CMK (cell line): ENCODE results near the gene ZSCAN29.
"Not testable (repeated sequence)": the region's sequence is repeated elsewhere in the genome, so short reads cannot be mapped to it uniquely, and the experiment has no call there.

Experiments used
- DNase-seq: peaks from one replicate; pipeline ENCODE4 v3.0.0-alpha.2; 2010; ENCODE audit warnings: low read depth

Gene ZSCAN29

DNA sequence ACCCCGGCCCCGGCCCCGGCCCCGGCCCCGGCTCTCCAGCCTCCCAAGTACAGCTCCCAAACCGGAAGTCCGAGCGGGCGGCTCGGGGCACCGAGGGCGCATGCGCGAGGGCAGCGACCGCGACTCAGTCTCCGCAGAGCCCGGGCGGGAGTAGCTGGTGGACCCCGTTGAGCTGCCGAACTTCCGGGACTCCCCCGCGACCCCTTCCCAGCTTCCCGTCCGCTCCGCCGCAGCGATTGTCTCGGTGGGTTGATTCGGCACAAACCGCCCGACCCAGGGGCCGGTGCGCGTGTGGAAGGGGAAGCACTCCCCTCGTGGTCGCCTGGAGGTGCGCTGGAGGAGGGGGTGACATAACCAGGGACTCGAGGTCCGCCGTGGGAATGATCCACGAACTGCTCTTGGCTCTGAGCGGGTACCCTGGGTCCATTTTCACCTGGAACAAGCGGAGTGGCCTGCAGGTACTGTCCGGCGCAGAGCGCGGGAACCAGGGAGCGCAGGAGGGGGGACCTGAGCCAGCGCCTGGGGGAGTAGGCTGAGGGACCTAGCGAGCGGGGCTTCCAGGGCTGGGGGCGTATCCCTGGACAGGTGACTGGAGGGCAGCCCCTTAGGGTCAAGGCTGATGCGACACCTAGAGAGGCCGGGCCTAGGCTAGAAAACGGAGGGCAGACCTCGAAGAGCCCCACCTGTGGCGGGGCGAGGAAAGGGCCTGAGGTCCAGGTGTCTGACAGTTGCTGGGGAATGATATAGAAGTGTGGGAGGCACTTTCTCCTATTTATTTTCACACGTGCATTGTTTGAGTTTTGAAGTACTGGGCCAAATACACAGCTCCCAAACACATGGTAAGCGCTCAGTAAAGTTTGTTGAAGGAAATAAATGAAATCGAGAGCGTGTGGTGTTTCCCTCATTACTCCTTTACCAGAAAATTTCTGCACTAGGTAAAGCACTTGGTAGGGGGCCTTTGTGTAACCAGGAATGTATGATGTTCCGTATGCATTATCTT, at the start of gene ZSCAN29, which contains the start of gene TUBGCP4:
ZSCAN29 (minus strand) TSS at position 69 of the 1,000 bp plus-strand sequence. CDS start 1,130 bp downstream, outside the sequence.
TUBGCP4 (plus strand) TSS at position 127 of the 1,000 bp plus-strand sequence; CDS start at position 381, 254 bp downstream.
- peak; percentile 77 for DNase-seq

DNA sequence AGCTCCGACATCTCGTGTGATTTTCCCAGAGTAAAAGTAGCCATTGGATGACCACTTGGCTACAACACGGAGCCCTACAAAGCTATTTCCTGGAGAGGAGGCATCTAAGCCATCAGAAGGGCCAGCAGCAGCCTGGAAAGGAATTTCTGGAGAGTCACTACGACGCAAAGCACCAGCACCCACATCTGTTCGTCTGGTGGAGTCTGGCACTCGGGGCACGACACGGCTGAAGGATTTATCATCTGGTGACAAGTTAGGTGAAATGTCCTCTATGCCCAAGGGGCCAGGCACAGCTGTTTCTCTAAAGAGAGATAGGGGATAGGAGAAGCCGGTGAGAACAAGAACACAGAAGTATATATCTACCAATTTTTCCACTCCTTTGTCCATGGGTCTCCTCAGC, 49.6 kb upstream of the ZSCAN29 start:
- DNase-seq, result no peak

DNA sequence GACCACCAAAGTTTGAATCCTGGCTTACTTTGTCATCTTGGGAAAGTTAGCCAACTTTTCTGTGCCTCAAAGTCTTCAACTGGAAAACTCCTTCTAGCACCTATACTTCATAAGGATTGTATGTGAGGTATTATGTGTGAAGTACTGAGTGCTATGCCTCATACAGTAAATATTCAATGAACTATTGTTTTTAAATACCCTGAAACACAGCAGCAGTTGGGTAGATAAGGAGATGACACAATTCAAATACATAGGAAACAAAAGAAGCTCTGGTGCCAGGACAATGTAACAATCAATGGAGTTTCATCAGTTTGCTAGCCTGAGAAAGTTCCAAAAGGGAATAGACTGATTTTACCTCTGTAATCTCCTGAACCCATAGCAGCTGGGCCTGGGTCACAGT, 43.4 kb upstream of the ZSCAN29 start:
- no peak for DNase-seq

DNA sequence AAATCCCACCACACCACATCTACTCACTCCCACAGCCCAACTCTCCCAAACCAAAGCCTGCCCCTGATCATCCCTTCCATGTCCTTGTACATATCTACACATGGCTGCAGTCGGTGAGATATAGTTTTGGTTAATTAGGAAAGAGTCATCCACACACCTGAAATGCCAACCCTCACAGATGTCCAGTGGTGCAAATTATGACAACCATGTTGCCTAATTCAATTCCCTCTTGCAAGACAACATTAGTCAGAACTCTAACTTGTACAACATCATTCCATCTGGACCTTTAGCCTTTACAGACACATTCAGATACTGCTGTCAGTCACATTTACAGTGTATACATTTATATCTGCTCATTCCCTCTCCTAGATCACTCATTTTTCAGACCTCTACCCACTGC, 41.3 kb upstream of the ZSCAN29 start:
- no peak for DNase-seq

DNA sequence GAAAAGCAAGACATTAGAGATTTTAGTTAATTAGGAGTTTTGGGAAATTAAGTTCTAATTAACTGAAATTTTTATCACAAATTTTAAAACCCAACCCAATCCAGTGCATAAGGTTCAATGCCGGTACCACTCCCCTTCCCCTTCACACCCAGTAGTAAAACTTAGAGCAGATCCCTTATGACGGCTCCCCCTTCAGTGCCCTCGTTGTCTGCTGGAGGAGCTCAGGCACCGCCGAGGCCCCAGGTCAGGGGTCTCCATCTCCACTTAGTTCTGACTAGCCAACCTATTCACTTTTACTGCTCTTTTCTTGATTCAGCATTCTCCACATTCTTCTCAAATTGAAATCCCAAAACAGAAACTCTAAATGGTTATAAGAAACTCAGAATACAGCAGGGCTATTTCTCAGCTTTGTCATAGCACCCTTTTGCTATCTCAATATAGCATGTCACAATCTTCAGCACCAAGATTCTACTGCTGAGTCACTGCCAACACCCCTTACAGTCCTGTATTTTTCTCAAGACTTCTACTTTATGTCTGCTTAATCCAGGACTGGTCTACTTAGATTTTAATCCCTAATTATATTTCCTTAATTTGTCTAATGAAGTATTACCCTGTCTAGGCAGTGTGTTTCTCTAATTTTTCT, 39.9 kb upstream of the ZSCAN29 start:
- no peak for DNase-seq

DNA sequence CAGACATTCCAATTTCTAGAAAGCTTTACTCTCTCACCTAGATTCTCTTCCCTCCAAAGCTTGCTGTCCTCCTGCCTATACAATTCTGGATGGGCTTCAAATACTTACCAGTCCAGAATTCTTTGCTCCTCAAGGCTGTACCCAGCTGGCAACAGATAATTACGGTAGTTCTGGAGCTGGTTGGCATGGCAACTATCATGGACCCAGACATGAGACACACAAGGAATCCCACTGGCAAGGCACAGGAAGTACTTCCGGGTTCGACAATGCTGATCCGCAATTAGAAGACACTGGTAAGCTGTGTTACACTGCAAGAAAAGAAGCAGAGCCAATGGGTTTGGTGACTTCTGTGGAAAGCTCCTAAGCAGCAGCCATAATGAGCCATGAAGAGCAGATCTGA, 37.9 kb upstream of the ZSCAN29 start:
- no peak for DNase-seq

DNA sequence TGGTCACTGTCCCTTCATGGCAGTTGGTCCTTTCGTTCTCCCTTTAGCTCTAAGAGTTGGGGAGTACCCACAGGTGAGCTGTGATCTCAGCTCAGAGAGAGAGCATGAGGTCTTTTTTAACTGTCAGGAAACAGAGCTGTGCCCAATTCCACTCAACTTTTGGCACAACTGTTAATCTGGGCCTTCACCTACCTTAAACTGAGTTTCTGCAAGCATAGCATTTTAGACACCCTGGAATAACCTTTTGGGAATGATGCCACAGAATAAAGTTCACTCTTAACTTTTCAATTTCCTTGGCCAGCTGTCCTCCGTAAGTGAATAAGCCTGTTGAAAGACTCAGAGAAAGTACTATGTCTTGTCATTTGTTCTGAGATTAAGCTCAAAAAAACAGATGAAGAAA, 36.0 kb upstream of the ZSCAN29 start:
- no peak for DNase-seq

DNA sequence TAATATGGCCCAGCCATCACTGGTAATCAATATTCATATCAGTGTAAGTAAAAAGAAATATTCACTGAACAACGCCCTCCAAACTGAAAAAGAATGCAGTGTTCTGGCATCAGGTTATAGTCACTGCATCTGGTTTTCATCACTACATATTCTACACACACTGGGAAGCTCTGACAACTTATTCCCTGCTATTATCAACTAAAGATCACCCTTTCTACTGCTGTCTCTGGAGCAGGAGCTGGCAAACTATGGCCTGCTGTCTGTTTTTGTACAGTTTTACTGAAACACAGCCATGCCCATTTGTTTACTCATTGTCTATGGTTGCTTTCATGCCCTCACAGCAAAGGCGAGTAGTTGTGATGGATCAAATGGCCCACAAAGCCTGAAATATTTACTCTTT, 35.3 kb upstream of the ZSCAN29 start:
- DNase-seq, result no peak

DNA sequence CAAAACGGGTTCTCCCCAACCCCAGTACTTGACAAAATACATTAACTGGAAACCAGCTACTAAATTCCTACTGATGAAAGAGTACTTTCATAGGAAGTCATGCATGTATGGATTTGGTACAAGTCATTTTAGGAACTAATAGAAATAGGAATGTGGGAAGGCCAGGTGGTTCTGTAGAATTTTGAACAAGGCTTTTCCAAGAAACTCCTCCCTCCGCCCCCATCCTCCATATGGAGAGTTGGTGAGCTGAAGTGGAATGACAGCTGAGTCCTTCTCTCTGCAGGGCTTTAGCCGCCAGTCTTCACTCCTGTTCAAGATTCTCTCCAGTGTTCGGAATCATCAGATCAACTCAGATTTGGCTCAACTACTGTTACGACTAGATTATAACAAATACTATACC, 33.3 kb upstream of the ZSCAN29 start:
- DNase-seq, result no peak

DNA sequence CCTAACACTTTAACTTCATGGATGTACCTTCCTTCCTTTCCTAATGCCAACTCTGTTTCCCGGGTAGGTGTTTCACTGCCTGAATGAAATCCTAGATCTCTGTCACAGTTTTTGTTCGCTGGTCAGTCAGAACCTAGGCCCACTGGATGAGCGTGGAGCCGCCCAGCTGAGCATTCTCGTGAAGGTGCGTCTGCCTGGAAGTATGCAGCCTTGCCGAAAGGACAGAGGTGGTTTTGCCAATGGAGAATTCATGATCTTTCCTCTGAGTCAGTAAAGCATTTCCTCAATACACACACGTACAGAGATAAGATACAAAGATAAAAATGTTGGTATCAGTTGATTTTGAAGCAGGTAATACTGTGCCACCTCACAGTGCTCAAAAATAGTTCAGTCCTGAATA, 32.8 kb upstream of the ZSCAN29 start:
- no peak for DNase-seq

DNA sequence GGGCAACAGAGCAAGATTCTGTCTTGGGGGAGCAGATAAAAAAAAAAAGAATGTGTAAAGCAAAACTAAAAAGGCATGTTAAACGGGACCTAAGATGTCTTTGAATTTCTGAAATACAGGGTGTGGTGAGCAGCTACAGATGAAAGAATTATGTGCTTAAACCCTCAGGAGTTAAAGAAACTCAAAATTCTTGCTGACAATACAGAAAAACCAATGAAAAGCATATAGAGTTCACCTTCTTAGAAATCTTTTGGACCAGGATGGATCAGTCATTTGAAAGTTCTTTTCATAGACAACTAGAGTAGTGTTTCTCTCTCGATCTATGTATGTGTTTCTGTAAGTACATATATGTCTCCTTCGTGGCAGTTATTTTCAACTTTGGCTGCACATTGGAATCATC, 31.4 kb upstream of the ZSCAN29 start:
- no peak for DNase-seq

DNA sequence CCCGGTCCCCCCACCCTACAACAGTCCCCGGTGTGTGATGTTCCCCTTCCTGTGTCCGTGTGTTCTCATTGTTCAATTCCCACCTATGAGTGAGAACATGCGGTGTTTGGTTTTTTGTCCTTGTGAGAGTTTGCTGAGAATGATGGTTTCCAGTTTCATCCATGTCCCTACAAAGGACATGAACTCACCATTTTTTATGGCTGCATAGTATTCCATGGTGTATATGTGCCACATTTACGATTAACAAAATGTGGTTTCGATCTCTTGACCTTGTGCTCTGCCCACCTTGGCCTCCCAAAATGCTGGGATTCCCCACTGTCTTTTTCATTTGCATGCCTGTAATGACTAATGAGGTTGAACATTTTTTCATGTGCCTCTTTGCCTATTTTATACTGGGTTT, 22.7 kb upstream of the ZSCAN29 start:
- DNase-seq, result not testable (repeated sequence)

DNA sequence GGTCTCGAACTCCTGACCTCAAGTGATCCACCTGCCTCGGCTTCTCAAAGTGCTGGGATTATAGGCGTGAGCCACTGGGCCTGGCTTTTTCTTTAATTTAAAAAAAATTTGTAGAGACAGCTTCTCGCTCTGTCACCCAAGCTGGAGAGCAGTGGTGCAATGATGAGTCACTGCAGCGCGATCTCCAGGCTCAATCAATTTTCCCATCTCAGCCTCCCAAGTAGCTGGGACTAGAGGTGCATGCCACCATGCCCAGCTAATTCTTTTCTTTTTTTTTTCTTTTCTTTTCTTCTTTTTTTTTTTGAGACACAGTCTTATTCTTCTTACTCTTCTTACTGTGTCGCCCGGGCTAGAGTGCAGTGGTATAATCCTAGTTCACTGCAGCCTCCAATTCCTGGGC, 19.9 kb upstream of the ZSCAN29 start:
- no peak for DNase-seq

DNA sequence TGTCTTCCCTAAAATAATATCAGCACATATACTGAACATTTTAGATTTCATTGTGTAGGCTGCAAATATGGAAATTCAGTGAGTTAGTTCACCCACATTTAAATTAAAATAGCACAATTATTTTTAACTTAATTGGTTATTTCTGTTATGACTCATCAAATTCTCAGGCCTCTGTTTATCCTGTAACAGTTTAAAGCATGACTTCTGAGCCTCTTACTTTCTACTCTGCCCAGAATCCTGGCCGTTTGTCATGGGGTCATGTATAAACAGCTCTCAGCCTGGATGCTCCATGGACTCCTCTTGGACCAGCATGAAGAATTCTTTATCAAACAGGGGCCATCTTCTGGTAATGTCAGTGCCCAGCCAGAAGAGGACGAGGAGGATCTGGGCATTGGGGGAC, 12.2 kb upstream of the ZSCAN29 start:
- DNase-seq, result no peak

DNA sequence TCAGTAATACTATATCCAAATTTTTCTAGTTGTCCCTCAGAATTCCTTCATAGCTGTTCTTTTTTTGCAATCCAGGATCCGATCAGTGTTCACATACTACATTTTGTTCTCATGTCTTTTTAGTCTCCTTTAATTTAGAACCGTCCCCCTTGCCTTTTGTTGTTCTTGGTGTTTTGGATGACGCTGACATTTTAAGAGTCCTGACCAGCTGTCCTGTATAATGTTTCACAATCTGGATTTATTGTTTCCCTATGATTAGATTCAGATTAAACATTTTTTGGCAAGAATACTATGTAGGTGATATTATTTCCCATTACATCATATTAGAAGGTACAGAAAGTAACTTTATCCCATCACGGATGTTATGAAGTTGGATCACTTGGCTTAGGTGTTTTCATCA, 11.5 kb upstream of the ZSCAN29 start:
- no peak for DNase-seq

DNA sequence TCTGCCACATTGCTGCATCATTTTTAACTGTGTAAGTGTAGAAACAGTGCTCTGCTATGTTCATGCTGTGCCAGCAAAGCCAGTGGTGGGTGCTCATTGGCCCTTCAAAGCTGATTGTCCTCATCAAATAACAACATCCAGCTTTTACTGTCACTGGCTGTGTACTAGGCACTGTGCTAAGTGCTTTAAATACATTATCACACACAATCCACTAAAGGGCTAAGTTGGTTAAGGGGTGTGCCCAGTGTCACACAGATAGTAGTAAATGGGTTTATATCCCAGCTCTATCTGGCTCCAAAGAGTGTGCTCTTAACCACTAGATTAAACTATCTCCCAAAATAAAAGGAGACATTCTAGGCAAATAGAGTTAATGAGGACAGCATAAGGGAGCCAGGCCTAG, 7.8 kb upstream of the ZSCAN29 start:
- DNase-seq, result no peak

DNA sequence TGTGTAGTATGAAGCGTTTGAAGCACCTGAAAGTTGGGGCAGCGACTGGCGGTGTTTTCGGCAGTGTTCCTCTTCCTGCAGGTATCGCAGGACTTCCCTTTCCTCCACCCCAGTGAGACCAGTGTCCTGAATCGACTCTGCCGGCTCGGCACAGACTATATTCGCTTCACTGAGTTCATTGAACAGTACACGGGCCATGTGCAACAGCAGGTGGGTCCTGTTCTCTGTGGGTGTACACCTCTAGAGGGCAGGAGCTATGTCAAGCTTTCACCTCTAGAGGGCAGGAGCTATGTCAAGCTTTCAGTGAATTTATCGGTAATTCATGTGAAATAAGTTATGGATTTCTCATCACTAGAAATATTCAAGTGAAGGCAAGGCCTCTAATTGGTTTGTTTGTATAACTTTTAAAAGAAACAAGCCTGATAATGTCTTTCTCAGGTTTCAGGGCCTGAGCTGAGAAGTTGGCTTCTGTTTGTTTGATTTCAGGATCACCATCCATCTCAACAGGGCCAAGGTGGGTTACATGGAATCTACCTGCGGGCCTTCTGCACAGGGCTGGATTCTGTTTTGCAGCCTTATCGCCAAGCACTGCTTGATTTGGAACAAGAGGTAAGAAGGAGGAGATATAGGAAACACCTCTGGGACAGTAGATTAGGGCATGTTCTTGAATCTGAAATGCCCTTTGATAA, 5.3 kb upstream of the ZSCAN29 start:
- DNase-seq, result no peak

DNA sequence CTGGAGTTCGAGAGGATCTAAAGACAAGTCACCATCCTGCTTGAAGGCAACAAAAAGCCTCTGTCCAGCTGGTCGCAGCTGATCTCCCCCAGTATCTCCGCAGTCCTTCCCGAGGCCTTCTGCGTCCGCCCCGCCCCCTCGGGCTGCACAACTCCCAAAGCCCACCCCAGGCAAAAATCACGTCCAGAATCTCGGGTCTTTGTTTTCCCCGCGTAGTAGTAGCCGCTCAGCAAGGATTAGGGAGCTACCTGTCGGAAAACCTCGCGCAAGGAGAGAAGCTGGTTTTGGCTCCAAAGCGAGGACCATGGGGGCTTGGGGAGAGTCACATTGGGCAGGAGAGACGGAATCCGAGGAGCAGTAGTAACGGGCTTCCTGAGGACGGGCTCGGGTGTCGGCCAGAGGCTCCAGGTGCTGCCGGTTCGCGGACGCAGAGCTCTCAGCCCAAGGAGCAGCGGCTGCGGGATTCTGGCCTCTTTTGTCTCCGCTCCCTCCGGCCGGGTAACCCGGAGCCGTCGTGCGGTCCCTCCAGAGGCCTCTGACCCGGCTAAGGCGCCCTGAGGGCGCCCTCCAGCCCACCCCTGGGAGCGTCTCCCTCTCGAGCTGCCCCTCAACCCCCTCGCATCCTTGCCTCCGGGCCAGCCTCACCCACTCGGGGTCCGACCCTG, 401 bp downstream of the ZSCAN29 start:
- DNase-seq, result no peak

DNA sequence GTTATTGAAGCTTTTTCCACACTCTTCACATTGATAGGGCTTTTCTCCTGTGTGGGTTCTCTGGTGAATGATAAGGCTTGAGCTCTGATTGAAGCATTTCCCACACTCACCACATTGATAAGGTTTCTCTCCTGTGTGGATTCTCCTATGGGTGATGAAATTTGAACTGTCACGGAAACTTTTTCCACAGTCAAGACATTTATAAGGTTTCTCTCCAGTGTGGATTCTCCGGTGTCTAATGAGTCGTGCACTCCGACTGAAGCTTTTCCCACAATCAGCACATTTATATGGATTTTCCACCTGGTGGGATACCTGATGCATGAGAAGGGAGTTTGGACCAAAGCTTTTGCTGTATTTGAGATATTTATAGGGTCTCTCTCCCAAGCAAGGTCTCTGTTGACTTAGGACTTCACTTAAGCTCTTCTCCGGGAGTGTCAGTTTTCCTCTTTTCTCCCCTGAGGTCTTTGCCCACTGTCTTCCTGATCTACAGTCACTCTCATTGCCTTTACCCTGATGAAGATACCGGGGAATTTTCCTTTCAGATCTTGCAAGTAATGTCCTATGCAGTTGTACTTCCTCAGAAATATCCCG, 9.4 kb downstream of the ZSCAN29 start:
- no peak for DNase-seq

DNA sequence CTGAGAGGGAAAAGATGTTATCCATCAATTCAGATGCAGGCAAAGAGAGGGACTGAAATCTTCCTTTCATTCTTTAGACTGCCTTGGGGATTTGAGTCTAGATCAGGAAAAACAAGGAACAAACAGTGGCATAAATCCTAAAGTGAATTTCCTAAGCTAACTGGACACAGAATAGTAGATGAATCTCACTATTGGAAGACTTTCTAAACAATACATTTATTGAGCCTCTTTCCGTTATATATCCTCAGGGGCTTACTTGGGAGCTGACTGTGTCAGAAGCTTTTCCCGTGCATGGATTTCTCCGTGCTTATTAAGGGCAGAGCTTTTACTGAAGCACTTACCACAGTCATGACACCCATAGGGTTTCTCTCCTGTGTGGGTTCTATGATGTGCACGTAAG, 10.0 kb downstream of the ZSCAN29 start:
- no peak for DNase-seq

DNA sequence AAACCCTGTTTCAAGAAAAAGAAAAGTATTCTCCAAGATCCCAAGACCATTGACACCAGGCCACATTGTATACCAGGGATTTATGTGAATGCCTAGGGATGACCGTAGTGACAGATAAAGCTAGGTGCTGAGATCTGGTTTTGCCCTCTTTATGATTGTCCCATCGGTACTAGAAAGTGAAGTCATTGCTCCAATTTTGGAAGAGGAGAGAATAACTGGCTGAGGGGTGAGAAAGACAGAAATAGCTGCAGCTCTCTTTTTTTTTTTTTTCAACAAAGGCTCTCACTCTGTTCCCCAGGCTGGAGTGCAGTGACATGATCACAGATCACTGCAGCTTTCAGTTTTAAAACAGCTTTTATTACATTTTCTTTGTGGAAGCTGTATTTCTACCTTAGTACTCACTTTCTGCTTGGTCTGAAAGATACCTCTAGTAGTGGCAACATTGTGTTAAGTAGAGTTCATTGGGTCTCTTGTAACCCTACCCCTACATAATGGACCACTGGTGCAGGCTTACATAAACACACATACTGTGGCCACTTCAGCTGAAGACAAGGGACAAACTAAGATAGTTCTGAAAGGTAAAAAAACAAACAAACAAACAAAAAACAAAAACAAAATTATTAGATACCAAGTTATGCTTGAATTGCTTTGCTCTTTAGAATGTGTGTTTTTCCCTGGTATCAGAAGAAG, 18.0 kb downstream of the ZSCAN29 start:
- no peak for DNase-seq
